CD4-positive, alpha-beta T cell treated with Interferon alpha-2 for 1 hour (primary cell): ENCODE measurements around the gene NUDT2.

Experiments
- DNase-seq, 2 donors: peaks; one replicate each; pipeline ENCODE4 v3.0.0-alpha.2; 2020 to 2022

The NUDT2 gene

GRCh38 chr9:34392511-34392910 lies 63.1 kb downstream of the NUDT2 start:
- no peak for DNase-seq
